Effector memory CD4-positive, alpha-beta T cell (primary cell): ENCODE results near the gene GTPBP8.
A peak's percentile ranks its signal among the peaks of the same experiment; 100 is the strongest.

Experiments
- DNase-seq, 3 donors: peaks; one replicate each; pipeline ENCODE4 v3.0.0-alpha.2; 2020
- H3K27ac ChIP-seq: 2 replicates; pipeline ENCODE4 v1.7.0; 2013; ENCODE audit warnings: mild to moderate bottlenecking, low read length, moderate library complexity; ENCODE audit not compliant: insufficient read depth, poor library complexity, severe bottlenecking
- H3K27me3 ChIP-seq: replicated peaks from 2 replicates; pipeline ENCODE4 v1.7.0; 2013; ENCODE audit warnings: mild to moderate bottlenecking, low read length; ENCODE audit not compliant: insufficient read depth, control insufficient read depth, poor library complexity, severe bottlenecking
- H3K36me3 ChIP-seq: 2 replicates; pipeline ENCODE4 v1.7.0; 2013; ENCODE audit warnings: mild to moderate bottlenecking, low read length, moderate library complexity; ENCODE audit not compliant: control insufficient read depth, insufficient read depth
- H3K4me1 ChIP-seq: 2 replicates; pipeline ENCODE4 v1.7.0; 2013; ENCODE audit warnings: low read length, mild to moderate bottlenecking; ENCODE audit not compliant: control insufficient read depth, insufficient read depth, poor library complexity, severe bottlenecking
- H3K4me3 ChIP-seq: 2 replicates; pipeline ENCODE4 v1.7.0; 2013; ENCODE audit warnings: low read length, low read depth, mild to moderate bottlenecking; ENCODE audit not compliant: insufficient read depth, poor library complexity, severe bottlenecking
- H3K9me3 ChIP-seq: 2 replicates; pipeline ENCODE4 v1.7.0; 2013; ENCODE audit warnings: mild to moderate bottlenecking, low read length, moderate library complexity; ENCODE audit not compliant: control insufficient read depth

The GTPBP8 gene

DNA sequence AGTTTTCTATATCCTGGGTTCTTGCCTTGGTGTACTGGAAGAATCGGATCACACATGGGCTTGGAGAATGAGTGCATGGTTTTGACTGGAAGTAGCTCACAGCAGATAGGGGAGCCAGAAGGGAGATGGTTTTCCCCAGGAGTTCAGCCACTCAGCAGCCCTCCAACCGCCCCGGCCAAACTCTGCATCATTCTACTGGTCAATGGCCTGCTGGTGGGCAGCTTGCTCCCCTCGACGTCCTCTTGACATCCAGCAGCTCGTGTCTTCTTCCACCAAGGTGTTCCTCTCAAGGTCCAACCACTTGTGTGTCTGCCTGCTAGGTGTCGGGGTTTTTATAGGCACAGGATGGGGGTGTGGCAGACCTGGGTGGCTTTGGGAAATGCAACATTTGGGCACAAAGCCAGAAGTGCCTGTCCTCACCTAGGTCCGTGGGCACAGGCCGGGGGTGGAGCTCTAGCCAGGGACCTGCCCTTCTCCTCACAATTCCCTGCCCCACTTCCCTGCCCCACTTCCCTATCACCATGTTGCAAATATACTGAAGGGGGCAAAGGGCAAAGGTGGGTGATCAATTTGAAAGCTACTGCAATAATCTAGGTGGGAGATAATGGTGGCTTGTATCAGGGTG lies 3.0 kb upstream of the GTPBP8 start:
- Histone ChIP-seq H3K27ac (no peak overlapping the region), H3K27me3 (no peaks in the 10 kb centered on the region), H3K36me3 (no peaks in the 10 kb centered on the region), H3K9me3 (no peaks in the 10 kb centered on the region), H3K4me3 (no peak overlapping the region), H3K4me1 (peaks cover 15% of the 10 kb centered on the region)
- no peak for DNase-seq

DNA sequence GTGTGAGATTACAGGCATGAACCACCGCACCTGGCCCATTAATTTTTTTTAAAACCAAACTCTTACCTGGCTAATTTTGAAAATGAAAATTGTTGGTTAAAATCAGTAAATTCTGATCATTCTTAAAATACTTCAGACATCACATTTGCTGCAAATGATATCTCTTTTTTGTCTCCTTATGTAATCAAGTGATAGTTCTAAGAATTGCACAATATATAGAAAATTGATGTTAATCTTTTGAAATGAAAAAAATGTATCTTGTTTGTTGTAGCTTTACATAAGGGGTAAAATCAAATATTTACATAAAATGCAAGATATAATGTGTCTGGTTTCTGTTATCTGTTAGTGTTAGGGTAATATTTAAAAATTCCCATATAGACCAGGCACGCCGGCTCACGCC lies 5.0 kb downstream of the GTPBP8 start:
- no peak overlapping the region for H3K4me3 ChIP-seq
- DNase-seq, result no peak
- no peaks in the 10 kb centered on the region for H3K27me3 ChIP-seq

GRCh38 chr3:113000691-113001090 lies 9.9 kb downstream of the GTPBP8 start:
- no peak for DNase-seq
- Histone ChIP-seq H3K4me3 (no peak overlapping the region), H3K4me1 (peaks cover 19% of the 10 kb centered on the region), H3K9me3 (no peaks in the 10 kb centered on the region), H3K27me3 (no peaks in the 10 kb centered on the region), H3K27ac (no peak overlapping the region), H3K36me3 (peaks cover 24% of the 10 kb centered on the region)

More for the DNA sequence above, 5.0 kb downstream of the GTPBP8 start:
- no peak overlapping the region for H3K27ac ChIP-seq
- peaks cover 26% of the 10 kb centered on the region for H3K36me3 ChIP-seq
- H3K4me1 ChIP-seq, result peaks cover 4% of the 10 kb centered on the region
- H3K9me3 ChIP-seq, result no peaks in the 10 kb centered on the region

- DNase-seq, result no peak
- H3K27ac ChIP-seq, result peak overlapping the region; percentile 30
- H3K27me3 ChIP-seq, result no peaks in the 10 kb centered on the region
- H3K9me3 ChIP-seq, result no peaks in the 10 kb centered on the region
- H3K4me3 ChIP-seq, result no peak overlapping the region
- H3K4me1 ChIP-seq, result peaks cover 30% of the 10 kb centered on the region
- H3K36me3 ChIP-seq, result peaks cover 24% of the 10 kb centered on the region
Observed at GRCh38 chr3:113002037-113002436, 11.3 kb downstream of the GTPBP8 start.

GRCh38 chr3:113002679-113003078 lies 11.9 kb downstream of the GTPBP8 start:
- no peak overlapping the region for H3K4me3 ChIP-seq
- no peaks in the 10 kb centered on the region for H3K9me3 ChIP-seq
- H3K27ac ChIP-seq, result peak overlapping the region; percentile 30
- H3K36me3 ChIP-seq, result peaks cover 24% of the 10 kb centered on the region
- H3K27me3 ChIP-seq, result no peaks in the 10 kb centered on the region
- H3K4me1 ChIP-seq, result peaks cover 34% of the 10 kb centered on the region
- peak in 1 of 3 donors; percentile 17 for DNase-seq

DNA sequence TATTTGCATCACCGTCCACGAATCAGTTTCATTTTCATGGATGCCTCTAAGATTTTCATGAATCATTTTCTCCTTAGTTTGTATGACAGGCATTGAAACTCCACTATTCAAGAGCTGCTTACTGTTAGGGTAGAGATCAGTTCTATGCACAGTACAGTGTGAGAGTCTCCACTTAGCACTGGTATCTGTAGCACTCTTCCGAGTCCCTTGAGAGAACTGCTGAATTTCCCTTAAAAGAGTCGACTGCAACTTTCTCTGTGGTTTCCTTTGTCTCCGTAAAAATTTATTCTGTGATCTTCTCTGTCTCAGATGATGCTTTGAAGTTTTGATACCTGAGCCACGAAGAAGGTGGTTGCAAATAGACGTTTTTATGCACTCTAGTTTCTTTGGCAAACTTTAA lies 14.8 kb downstream of the GTPBP8 start:
- Histone ChIP-seq H3K9me3 (no peaks in the 10 kb centered on the region), H3K4me1 (peaks cover 34% of the 10 kb centered on the region), H3K4me3 (peak overlapping the region; percentile 23), H3K27ac (peak overlapping the region; percentile 78), H3K27me3 (no peaks in the 10 kb centered on the region), H3K36me3 (peaks cover 18% of the 10 kb centered on the region)
- no peak for DNase-seq

- Histone ChIP-seq H3K27ac (peak overlapping the region; percentile 78), H3K9me3 (no peaks in the 10 kb centered on the region), H3K4me1 (peaks cover 34% of the 10 kb centered on the region), H3K27me3 (no peaks in the 10 kb centered on the region), H3K36me3 (peaks cover 12% of the 10 kb centered on the region), H3K4me3 (no peak overlapping the region)
- no peak for DNase-seq
Observed at GRCh38 chr3:113006359-113007056, 15.7 kb downstream of the GTPBP8 start.

GRCh38 chr3:113008117-113008516 lies 17.3 kb downstream of the GTPBP8 start:
- Histone ChIP-seq H3K4me3 (no peak overlapping the region), H3K4me1 (peaks cover 23% of the 10 kb centered on the region), H3K27me3 (no peaks in the 10 kb centered on the region), H3K36me3 (peaks cover 12% of the 10 kb centered on the region), H3K9me3 (no peaks in the 10 kb centered on the region), H3K27ac (no peak overlapping the region)
- DNase-seq, result no peak

- H3K36me3 ChIP-seq, result peaks cover 16% of the 10 kb centered on the region
- no peak overlapping the region for H3K27ac ChIP-seq
- no peak for DNase-seq
Observed at GRCh38 chr3:113013593-113013992, 22.8 kb downstream of the GTPBP8 start.

GRCh38 chr3:113018536-113019181 lies 27.9 kb downstream of the GTPBP8 start:
- H3K9me3 ChIP-seq, result no peaks in the 10 kb centered on the region
- no peak for DNase-seq

More at GRCh38 chr3:113013593-113013992, 22.8 kb downstream of the GTPBP8 start:
- Histone ChIP-seq H3K9me3 (no peaks in the 10 kb centered on the region), H3K4me1 (peaks cover 4% of the 10 kb centered on the region), H3K4me3 (no peak overlapping the region), H3K27me3 (no peaks in the 10 kb centered on the region)

More at GRCh38 chr3:113018536-113019181, 27.9 kb downstream of the GTPBP8 start:
- Histone ChIP-seq H3K27me3 (no peaks in the 10 kb centered on the region), H3K27ac (peak overlapping the region; percentile 85), H3K4me3 (peak overlapping the region; percentile 61), H3K36me3 (peaks cover 12% of the 10 kb centered on the region), H3K4me1 (peaks cover 3% of the 10 kb centered on the region)
